B cell (primary cell): ENCODE results near the gene SNAPIN.

ENCODE experiments used
- EZH2 ChIP-seq: IDR thresholded peaks from 2 replicates; pipeline ENCODE4 v1.6.1; 2012; ENCODE audit warnings: borderline replicate concordance, low read depth, mild to moderate bottlenecking, moderate library complexity, low read length; ENCODE audit not compliant: insufficient read depth, poor library complexity, severe bottlenecking
- TF ChIP-seq, protein P1 (sequence below): fragments of 200-600 bp; IDR thresholded peaks from one replicate; pipeline ENCODE4 v1.8.0; 2022; ENCODE audit warnings: antibody characterized with exemption, mild to moderate bottlenecking

GRCh38 chr1:153667439-153667838 is 8.9 kb downstream of the SNAPIN start:
- TF ChIP-seq, protein P1, sequence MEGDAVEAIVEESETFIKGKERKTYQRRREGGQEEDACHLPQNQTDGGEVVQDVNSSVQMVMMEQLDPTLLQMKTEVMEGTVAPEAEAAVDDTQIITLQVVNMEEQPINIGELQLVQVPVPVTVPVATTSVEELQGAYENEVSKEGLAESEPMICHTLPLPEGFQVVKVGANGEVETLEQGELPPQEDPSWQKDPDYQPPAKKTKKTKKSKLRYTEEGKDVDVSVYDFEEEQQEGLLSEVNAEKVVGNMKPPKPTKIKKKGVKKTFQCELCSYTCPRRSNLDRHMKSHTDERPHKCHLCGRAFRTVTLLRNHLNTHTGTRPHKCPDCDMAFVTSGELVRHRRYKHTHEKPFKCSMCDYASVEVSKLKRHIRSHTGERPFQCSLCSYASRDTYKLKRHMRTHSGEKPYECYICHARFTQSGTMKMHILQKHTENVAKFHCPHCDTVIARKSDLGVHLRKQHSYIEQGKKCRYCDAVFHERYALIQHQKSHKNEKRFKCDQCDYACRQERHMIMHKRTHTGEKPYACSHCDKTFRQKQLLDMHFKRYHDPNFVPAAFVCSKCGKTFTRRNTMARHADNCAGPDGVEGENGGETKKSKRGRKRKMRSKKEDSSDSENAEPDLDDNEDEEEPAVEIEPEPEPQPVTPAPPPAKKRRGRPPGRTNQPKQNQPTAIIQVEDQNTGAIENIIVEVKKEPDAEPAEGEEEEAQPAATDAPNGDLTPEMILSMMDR = no peak
- no peak for TF ChIP-seq EZH2
